A375 (cell line): ENCODE measurements around the gene ZMYM3. TPM values are rescaled to one million over a fixed set of nuclear protein-coding genes. Genes with fewer than 3 reads are reported as not detected.

Experiments used
- total RNA-seq: library from RNA; depleted of rRNA; stranded (reverse); fragments of >200 nt; shearing (Covaris generic); gene quantifications from 2 replicates; pipeline ENCODE4 v1.2.3, GENCODE V29; 2014; rRNA removed

The ZMYM3 gene
- total RNA-seq: 14.0 and 16.4 TPM in 2 replicates

GRCh38 chrX:71254092-71254963 lies at the start of gene ZMYM3:
Gene ZMYM3, minus strand, starts transcription at chrX:71254140. Its CDS starts 885 bp downstream, at chrX:71253255.

GRCh38 chrX:71301195-71301924 lies 47.4 kb upstream of the ZMYM3 start, which contains the start of gene ITGB1BP2:
Gene ITGB1BP2, plus strand, starts transcription at chrX:71301750. Its CDS starts 57 bp downstream, at chrX:71301807.

GRCh38 chrX:71283403-71284143 lies 29.6 kb upstream of the ZMYM3 start, which contains the start of gene NONO:
Gene NONO, plus strand, starts transcription at chrX:71283635. Its CDS starts 7,003 bp downstream, at chrX:71290638.

GRCh38 chrX:71222929-71223328 lies 31.0 kb downstream of the ZMYM3 start, which contains the start of gene GJB1:
Gene GJB1, plus strand, starts transcription at chrX:71223224. Its CDS starts 484 bp downstream, at chrX:71223708.

Other genes with a start within 250 kb of the ZMYM3 start
- 29.9 and 33.1 TPM in 2 replicates for gene SNX12, start 185.8 kb downstream of the ZMYM3 start, total RNA-seq
- gene FOXO4, start 158.3 kb downstream of the ZMYM3 start, total RNA-seq: 4.3 and 4.9 TPM in 2 replicates
- gene CXorf65, start 147.4 kb downstream of the ZMYM3 start, total RNA-seq: not detected in 2 replicates
- gene IL2RG, start 142.6 kb downstream of the ZMYM3 start, total RNA-seq: 0.11 TPM in 1 of 2 replicates, not detected in the other
- gene MED12, start 135.5 kb downstream of the ZMYM3 start, total RNA-seq: 33.2 and 46.0 TPM in 2 replicates
- gene NLGN3, start 109.3 kb downstream of the ZMYM3 start, total RNA-seq: 0.68 and 0.90 TPM in 2 replicates
- 4.5 and 5.7 TPM in 2 replicates for gene GJB1, start 30.9 kb downstream of the ZMYM3 start, total RNA-seq
- gene NONO, start 29.5 kb upstream of the ZMYM3 start, total RNA-seq: 630 and 657 TPM in 2 replicates
- 1.6 and 2.5 TPM in 2 replicates for gene ITGB1BP2, start 47.6 kb upstream of the ZMYM3 start, total RNA-seq
- 62.0 and 66.4 TPM in 2 replicates for gene TAF1, start 112.2 kb upstream of the ZMYM3 start, total RNA-seq